Activated CD4-positive, alpha-beta T cell treated with anti-CD3 and anti-CD28 coated beads for 36 hours (primary cell): ENCODE data around the gene RRAGC. TPM values are rescaled to one million over a fixed set of nuclear protein-coding genes. Genes with fewer than 3 reads are reported as not detected.

Experiments used
- ATAC-seq: fragments of 200-7000 bp; cut with Tn5 transposase; one replicate; pipeline ENCODE4 v1.10.0; 2021; ENCODE audit warnings: mild to moderate bottlenecking, moderate library complexity
- CTCF ChIA-PET: fragments of 350-600 bp; sonication (Branson Sonifier 250); formaldehyde crosslinking; loops from one replicate; lab custom pipeline; 2021; ENCODE audit warnings: antibody characterized with exemption; lab: Charles Lee
- POLR2A ChIA-PET: fragments of 350-600 bp; sonication (Branson Sonifier 250); formaldehyde crosslinking; loops from one replicate; lab custom pipeline; 2021; ENCODE audit warnings: antibody characterized with exemption, inconsistent platforms; lab: Charles Lee
- DNase-seq: peaks from one replicate; pipeline ENCODE4 v3.0.0-alpha.2; 2020
- H3K27ac Mint-ChIP-seq: one replicate; pipeline ENCODE4 v1.8.0; 2021; ENCODE audit warnings: mixed read lengths
- H3K27me3 Mint-ChIP-seq: one replicate; pipeline ENCODE4 v1.8.0; 2021; ENCODE audit warnings: mixed read lengths
- H3K36me3 Mint-ChIP-seq: one replicate; pipeline ENCODE4 v1.8.0; 2021; ENCODE audit warnings: low read depth, mixed read lengths
- H3K4me1 Mint-ChIP-seq: one replicate; pipeline ENCODE4 v1.8.0; 2021; ENCODE audit warnings: mixed read lengths
- H3K4me3 Mint-ChIP-seq: one replicate; pipeline ENCODE4 v1.8.0; 2021; ENCODE audit warnings: mild to moderate bottlenecking, moderate library complexity, mixed read lengths
- H3K9me3 Mint-ChIP-seq: one replicate; pipeline ENCODE4 v1.8.0; 2021; ENCODE audit warnings: low read depth, mixed read lengths
- intact Hi-C, 2 experiments: fragments of 100-400 bp; cut with DNase I in 1 of 2; cut with micrococcal nuclease in 1 of 2; formaldehyde crosslinking; loops; one replicate each; pipeline versions ENCODE4 v1.14.2 to v1.15.1; 2022 to 2024; cut with DNase I, micrococcal nuclease
- total RNA-seq, 2 experiments: library from RNA; stranded (reverse); gene quantifications; one replicate each; pipeline ENCODE4 v1.2.3, GENCODE V29; 2021

Gene RRAGC
- total RNA-seq, 2 experiments from 2014 or later: 15.8 to 19.0 TPM

DNA sequence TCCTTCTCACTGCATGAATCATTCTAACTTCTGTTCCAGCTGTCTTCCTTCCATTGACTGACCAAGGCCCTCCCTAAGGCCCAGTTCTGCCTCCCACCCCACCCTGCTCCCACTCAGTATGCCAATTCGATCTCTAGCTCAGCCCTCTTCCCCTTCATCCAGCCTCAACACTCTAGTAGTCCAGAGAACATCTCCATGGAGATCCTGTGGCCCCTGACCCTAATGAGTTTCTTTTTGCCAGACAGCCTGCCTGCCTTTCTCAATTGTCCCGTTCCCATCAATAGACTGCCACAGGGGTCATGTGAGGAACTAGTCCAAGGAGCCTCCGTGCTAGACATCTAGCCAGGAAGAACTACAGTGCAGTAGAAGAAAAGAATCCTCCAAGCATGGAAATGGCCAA, 26.4 kb downstream of the RRAGC start:
- no peak overlapping the region for H3K27ac Mint-ChIP-seq
- no peaks in the 10 kb centered on the region for H3K9me3 Mint-ChIP-seq
- H3K4me1 Mint-ChIP-seq: no peaks in the 10 kb centered on the region
- CTCF ChIA-PET: interaction anchor here (0.8 kb wide), 1 partner anchor 43 kb away, joined by 4 read pairs; no protein-coding TSS in a partner anchor
- H3K4me3 Mint-ChIP-seq: no peak overlapping the region
- ATAC-seq: no peak
- POLR2A ChIA-PET: no interaction called here
- DNase-seq: no peak
- intact Hi-C loops: no loop called here
- peaks cover 3% of the 10 kb centered on the region for H3K36me3 Mint-ChIP-seq
- peaks cover 8% of the 10 kb centered on the region for H3K27me3 Mint-ChIP-seq

- peaks cover 8% of the 10 kb centered on the region for H3K27me3 Mint-ChIP-seq
- intact Hi-C loops: no loop called here
- CTCF ChIA-PET: interaction anchor here (0.7 to 1.6 kb wide), 2 partner anchors 13 to 40 kb away, joined by 3 to 7 read pairs; no protein-coding TSS in a partner anchor
These were observed 27.2 kb downstream of the RRAGC start for GRCh38 chr1:38832370-38832734.

DNA sequence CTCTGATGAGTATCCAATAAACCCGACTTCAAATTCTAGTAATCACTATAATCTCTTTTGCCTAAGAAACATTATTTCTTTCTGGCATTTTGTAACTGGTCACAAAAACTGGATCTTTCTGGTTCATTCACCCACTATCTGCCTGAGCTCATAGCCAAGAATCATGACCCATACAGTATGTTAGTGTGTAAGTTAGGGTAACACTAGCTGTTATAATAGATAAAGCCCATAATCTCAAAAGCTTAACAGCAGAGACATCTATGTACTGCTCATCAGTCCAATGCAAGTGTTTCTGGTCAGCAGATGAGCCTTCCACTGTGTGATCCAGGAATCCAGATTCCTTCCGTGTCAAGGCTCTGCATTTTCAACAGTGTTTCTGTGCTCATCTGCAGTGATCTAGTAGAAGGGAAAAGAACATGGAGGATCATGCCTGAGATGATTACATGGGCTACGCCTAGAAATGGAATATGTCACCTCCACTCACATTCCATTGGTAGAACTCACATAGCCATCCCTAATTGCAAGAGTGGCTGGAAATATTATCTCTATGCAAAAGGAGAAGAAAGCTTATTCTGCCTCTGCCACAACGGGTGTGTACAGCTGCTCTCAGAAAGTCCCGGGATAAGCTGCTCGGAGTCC, 27.7 kb downstream of the RRAGC start:
- no peak for ATAC-seq
- ChIA-PET CTCF (interaction anchor here (0.7 to 1.6 kb wide), 2 partner anchors 13 to 40 kb away, joined by 3 to 7 read pairs; no protein-coding TSS in a partner anchor), POLR2A (interaction anchor here (0.5 kb wide), 1 partner anchor 382 kb away, joined by 3 read pairs; no protein-coding TSS in a partner anchor)
- no peaks in the 10 kb centered on the region for H3K36me3 Mint-ChIP-seq
- intact Hi-C loops: no loop called here
- DNase-seq: no peak
- no peaks in the 10 kb centered on the region for H3K9me3 Mint-ChIP-seq
- H3K27me3 Mint-ChIP-seq: peaks cover 8% of the 10 kb centered on the region
- no peak overlapping the region for H3K27ac Mint-ChIP-seq
- no peak overlapping the region for H3K4me3 Mint-ChIP-seq
- no peaks in the 10 kb centered on the region for H3K4me1 Mint-ChIP-seq

More at GRCh38 chr1:38832370-38832734, 27.2 kb downstream of the RRAGC start:
- DNase-seq (no peak), ATAC-seq (no peak)
- Mint-ChIP-seq H3K4me1 (no peaks in the 10 kb centered on the region), H3K27ac (no peak overlapping the region), H3K36me3 (no peaks in the 10 kb centered on the region), H3K9me3 (no peaks in the 10 kb centered on the region), H3K4me3 (no peak overlapping the region)
- POLR2A ChIA-PET: no interaction called here

- Mint-ChIP-seq H3K27ac (no peak overlapping the region), H3K4me3 (no peak overlapping the region), H3K36me3 (no peaks in the 10 kb centered on the region), H3K27me3 (peaks cover 11% of the 10 kb centered on the region), H3K4me1 (no peaks in the 10 kb centered on the region), H3K9me3 (no peaks in the 10 kb centered on the region)
- no peak for DNase-seq
- no peak for ATAC-seq
- ChIA-PET POLR2A (no interaction called here), CTCF (interaction anchor here (0.7 to 1.1 kb wide), 2 partner anchors 9 to 510 kb away, joined by 3 read pairs; no protein-coding TSS in a partner anchor)
- intact Hi-C loops: no loop called here
These were observed 30.2 kb downstream of the RRAGC start for GRCh38 chr1:38829368-38829767.

DNA sequence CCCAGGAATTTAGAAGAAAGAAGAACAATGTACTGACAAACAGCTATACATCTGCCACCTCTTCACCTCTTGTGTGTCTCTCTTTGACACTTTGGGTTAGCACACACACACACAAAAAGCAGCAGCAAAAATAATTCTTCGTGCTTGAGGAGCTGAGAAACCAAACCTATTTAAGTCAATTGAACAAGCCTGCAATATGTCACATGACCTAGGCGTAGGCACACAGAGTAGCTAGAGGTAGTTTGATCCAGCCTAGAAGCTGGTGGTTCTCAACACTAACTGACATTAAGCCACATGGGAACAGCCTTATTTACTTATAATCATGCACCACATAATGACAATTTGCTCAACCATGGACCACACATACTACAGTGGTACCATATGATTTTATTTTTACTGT, 32.3 kb downstream of the RRAGC start:
- intact Hi-C loops: no loop called here
- peaks cover 14% of the 10 kb centered on the region for H3K27me3 Mint-ChIP-seq
- DNase-seq: no peak
- no peak overlapping the region for H3K4me3 Mint-ChIP-seq
- POLR2A ChIA-PET: no interaction called here
- no peaks in the 10 kb centered on the region for H3K36me3 Mint-ChIP-seq
- ATAC-seq: no peak
- H3K9me3 Mint-ChIP-seq: no peaks in the 10 kb centered on the region
- CTCF ChIA-PET: interaction anchor here (0.9 to 1.0 kb wide), 2 partner anchors 9 kb away, joined by 3 read pairs; no protein-coding TSS in a partner anchor
- no peak overlapping the region for H3K27ac Mint-ChIP-seq
- H3K4me1 Mint-ChIP-seq: no peaks in the 10 kb centered on the region

DNA sequence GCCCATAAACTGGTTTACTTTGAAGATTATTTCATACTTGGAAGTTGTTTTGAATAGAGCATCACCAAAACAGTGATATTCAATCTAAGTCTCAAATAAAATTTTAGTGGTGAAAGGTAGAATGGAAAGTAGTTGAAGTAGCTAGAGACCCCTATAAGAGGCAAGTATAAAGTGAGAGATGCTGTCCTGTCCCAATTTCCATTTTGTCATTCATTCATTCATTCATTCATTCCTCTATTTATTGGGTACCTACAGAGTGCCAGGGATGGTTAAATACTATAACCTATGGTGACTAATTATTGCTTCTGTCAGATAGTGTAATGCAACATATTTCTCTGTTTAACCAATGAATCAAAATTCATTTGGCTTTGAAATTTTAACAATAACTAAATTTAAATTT, 32.7 kb downstream of the RRAGC start:
- Mint-ChIP-seq H3K4me3 (no peak overlapping the region), H3K27me3 (peaks cover 18% of the 10 kb centered on the region), H3K27ac (no peak overlapping the region), H3K4me1 (no peaks in the 10 kb centered on the region), H3K36me3 (no peaks in the 10 kb centered on the region), H3K9me3 (no peaks in the 10 kb centered on the region)
- ChIA-PET CTCF (interaction anchor here (0.9 to 1.0 kb wide), 2 partner anchors 8 to 10 kb away, joined by 3 read pairs; no protein-coding TSS in a partner anchor), POLR2A (no interaction called here)
- DNase-seq: no peak
- ATAC-seq: no peak
- intact Hi-C loops: no loop called here

- no peak for ATAC-seq
- POLR2A ChIA-PET: no interaction called here
- H3K27ac Mint-ChIP-seq: no peak overlapping the region
- intact Hi-C loops: no loop called here
- H3K36me3 Mint-ChIP-seq: no peaks in the 10 kb centered on the region
- no peak for DNase-seq
- CTCF ChIA-PET: interaction anchor here (0.7 kb wide), 1 partner anchor 9 kb away, joined by 4 read pairs; no protein-coding TSS in a partner anchor
- H3K4me1 Mint-ChIP-seq: no peaks in the 10 kb centered on the region
- H3K9me3 Mint-ChIP-seq: no peaks in the 10 kb centered on the region
- H3K4me3 Mint-ChIP-seq: no peak overlapping the region
- H3K27me3 Mint-ChIP-seq: peaks cover 18% of the 10 kb centered on the region
These were observed 33.3 kb downstream of the RRAGC start for GRCh38 chr1:38826262-38826661.

GRCh38 chr1:38820860-38821259, 38.7 kb downstream of the RRAGC start:
- Mint-ChIP-seq H3K27ac (no peak overlapping the region), H3K9me3 (no peaks in the 10 kb centered on the region), H3K27me3 (peaks cover 38% of the 10 kb centered on the region), H3K4me1 (peaks cover 9% of the 10 kb centered on the region), H3K4me3 (no peak overlapping the region), H3K36me3 (no peaks in the 10 kb centered on the region)
- intact Hi-C loops: no loop called here
- DNase-seq (no peak), ATAC-seq (no peak)
- POLR2A ChIA-PET: no interaction called here
- CTCF ChIA-PET: interaction anchor here (0.7 kb wide), 3 partner anchors 8 to 77 kb away, joined by 3 read pairs; no protein-coding TSS in a partner anchor

GRCh38 chr1:38819516-38819915, 40.1 kb downstream of the RRAGC start:
- ATAC-seq: no peak
- DNase-seq: no peak
- no peak overlapping the region for H3K4me3 Mint-ChIP-seq
- H3K9me3 Mint-ChIP-seq: no peaks in the 10 kb centered on the region
- CTCF ChIA-PET: interaction anchor here (0.6 to 2.4 kb wide), 11 partner anchors 9 to 795 kb away, joined by 3 to 7 read pairs (median 3); no protein-coding TSS in a partner anchor
- H3K27me3 Mint-ChIP-seq: peaks cover 47% of the 10 kb centered on the region
- intact Hi-C loops: loop anchor here (5.0 kb wide), 2 partner anchors 212 to 772 kb away; partner anchors contain the start of gene POU3F1 (in 1 of the 2)
- H3K4me1 Mint-ChIP-seq: peaks cover 10% of the 10 kb centered on the region
- no peak overlapping the region for H3K27ac Mint-ChIP-seq
- no peaks in the 10 kb centered on the region for H3K36me3 Mint-ChIP-seq
- POLR2A ChIA-PET: no interaction called here

DNA sequence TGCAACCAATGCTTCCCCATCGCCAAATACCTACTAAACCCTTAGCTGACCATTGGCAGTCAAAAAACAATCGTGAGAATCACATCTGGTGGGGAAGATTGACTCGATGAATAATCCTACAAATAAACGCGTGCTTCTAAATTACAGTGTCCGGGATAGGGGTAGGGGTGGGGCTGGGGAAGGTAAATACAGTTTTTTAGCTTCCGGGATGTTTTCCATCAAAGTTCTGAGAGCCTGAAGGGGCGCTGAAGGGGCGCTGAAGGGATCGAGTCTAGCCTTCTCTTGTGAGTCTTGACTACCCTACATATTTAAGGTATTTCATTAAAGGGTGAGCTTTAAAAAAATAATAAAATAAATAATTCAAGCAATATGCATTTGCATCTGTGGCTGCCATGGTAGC, 40.5 kb downstream of the RRAGC start:
- Mint-ChIP-seq H3K4me3 (no peak overlapping the region), H3K27me3 (peaks cover 48% of the 10 kb centered on the region), H3K36me3 (no peaks in the 10 kb centered on the region), H3K9me3 (no peaks in the 10 kb centered on the region), H3K27ac (no peak overlapping the region), H3K4me1 (peaks cover 10% of the 10 kb centered on the region)
- ATAC-seq (no peak), DNase-seq (no peak)
- POLR2A ChIA-PET: no interaction called here
- CTCF ChIA-PET: interaction anchor here (0.6 to 2.4 kb wide), 10 partner anchors 9 to 794 kb away, joined by 3 to 7 read pairs (median 3); no protein-coding TSS in a partner anchor
- intact Hi-C loops: loop anchor here (5.0 kb wide), 2 partner anchors 212 to 772 kb away; partner anchors contain the start of gene POU3F1 (in 1 of the 2)

GRCh38 chr1:38818175-38818976, 41.2 kb downstream of the RRAGC start:
- ChIA-PET POLR2A (no interaction called here), CTCF (interaction anchor here (0.6 to 2.4 kb wide), 8 partner anchors 9 to 225 kb away, joined by 3 to 7 read pairs (median 3); no protein-coding TSS in a partner anchor)
- DNase-seq (peak; percentile 70), ATAC-seq (peak; percentile 60)
- no peak overlapping the region for H3K4me3 Mint-ChIP-seq
- no peak overlapping the region for H3K27ac Mint-ChIP-seq
- intact Hi-C loops: loop anchor here (1.0 to 5.0 kb wide), 3 partner anchors 211 to 791 kb away; partner anchors contain the start of gene POU3F1 (in 1 of the 2)
- H3K27me3 Mint-ChIP-seq: peaks cover 53% of the 10 kb centered on the region
- no peaks in the 10 kb centered on the region for H3K9me3 Mint-ChIP-seq
- peaks cover 10% of the 10 kb centered on the region for H3K4me1 Mint-ChIP-seq
- H3K36me3 Mint-ChIP-seq: no peaks in the 10 kb centered on the region
